ENCODE measurements around the gene EYS.

The EYS gene

DNA sequence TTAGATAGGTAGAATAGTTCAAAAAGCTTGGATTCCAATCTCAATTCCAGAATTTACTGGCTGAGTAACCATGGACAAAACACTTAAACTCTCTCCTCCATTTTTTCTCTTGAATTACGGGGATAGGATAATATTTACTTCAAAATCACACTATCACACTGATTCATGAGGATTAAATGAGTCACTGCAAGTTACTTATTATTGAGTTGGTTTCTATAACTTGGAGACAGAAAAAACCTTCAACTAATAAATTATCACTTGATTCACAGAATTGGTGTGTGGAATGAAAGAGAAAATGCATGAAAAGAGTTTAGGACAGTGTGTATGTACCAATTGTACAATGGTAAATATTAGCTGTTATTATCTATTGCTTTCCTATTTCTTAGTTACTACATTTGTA is 1486.2 kb downstream of the EYS start:
- Histone ChIP-seq H3K9me2 (replicated peaks; ENCODE audit: low read depth, low read length) (no peaks in the 10 kb centered on the region), H3K9me3 (ENCODE audit: insufficient read depth, low read depth, low read length) (no peaks in the 10 kb centered on the region), H3K4me2 (ENCODE audit: low read depth, low read length, poor library complexity, severe bottlenecking) (no peak overlapping the region), H3K4me3 (ENCODE audit: low read length, poor library complexity, severe bottlenecking) (no peak overlapping the region), H3K36me3 (ENCODE audit: insufficient read depth, low read length) (no peaks in the 10 kb centered on the region), H4K20me1 (ENCODE audit: insufficient read depth, low read length, poor library complexity, severe bottlenecking) (no peaks in the 10 kb centered on the region), H3K79me2 (ENCODE audit: insufficient read depth, low read length) (no peaks in the 10 kb centered on the region), H3K9ac (ENCODE audit: low read depth, low read length, poor library complexity, severe bottlenecking) (no peak overlapping the region), H3K4me1 (ENCODE audit: insufficient read depth, low read length, poor library complexity, severe bottlenecking) (no peaks in the 10 kb centered on the region), H3K27me3 (ENCODE audit: insufficient read depth, low read length, poor library complexity, severe bottlenecking) (no peaks in the 10 kb centered on the region), H3F3A (ENCODE audit: low read depth) (no peaks in the 10 kb centered on the region), H2AFZ (ENCODE audit: low read length) (no peak overlapping the region)
- no peak for TF ChIP-seq EZH2phosphoT487 (IDR thresholded peaks at IDR 0.05; ENCODE audit: borderline replicate concordance)
- TF ChIP-seq, protein P1, sequence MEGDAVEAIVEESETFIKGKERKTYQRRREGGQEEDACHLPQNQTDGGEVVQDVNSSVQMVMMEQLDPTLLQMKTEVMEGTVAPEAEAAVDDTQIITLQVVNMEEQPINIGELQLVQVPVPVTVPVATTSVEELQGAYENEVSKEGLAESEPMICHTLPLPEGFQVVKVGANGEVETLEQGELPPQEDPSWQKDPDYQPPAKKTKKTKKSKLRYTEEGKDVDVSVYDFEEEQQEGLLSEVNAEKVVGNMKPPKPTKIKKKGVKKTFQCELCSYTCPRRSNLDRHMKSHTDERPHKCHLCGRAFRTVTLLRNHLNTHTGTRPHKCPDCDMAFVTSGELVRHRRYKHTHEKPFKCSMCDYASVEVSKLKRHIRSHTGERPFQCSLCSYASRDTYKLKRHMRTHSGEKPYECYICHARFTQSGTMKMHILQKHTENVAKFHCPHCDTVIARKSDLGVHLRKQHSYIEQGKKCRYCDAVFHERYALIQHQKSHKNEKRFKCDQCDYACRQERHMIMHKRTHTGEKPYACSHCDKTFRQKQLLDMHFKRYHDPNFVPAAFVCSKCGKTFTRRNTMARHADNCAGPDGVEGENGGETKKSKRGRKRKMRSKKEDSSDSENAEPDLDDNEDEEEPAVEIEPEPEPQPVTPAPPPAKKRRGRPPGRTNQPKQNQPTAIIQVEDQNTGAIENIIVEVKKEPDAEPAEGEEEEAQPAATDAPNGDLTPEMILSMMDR (conservative IDR thresholded peaks at IDR 0.05; ENCODE audit: low read length), result no peak

DNA sequence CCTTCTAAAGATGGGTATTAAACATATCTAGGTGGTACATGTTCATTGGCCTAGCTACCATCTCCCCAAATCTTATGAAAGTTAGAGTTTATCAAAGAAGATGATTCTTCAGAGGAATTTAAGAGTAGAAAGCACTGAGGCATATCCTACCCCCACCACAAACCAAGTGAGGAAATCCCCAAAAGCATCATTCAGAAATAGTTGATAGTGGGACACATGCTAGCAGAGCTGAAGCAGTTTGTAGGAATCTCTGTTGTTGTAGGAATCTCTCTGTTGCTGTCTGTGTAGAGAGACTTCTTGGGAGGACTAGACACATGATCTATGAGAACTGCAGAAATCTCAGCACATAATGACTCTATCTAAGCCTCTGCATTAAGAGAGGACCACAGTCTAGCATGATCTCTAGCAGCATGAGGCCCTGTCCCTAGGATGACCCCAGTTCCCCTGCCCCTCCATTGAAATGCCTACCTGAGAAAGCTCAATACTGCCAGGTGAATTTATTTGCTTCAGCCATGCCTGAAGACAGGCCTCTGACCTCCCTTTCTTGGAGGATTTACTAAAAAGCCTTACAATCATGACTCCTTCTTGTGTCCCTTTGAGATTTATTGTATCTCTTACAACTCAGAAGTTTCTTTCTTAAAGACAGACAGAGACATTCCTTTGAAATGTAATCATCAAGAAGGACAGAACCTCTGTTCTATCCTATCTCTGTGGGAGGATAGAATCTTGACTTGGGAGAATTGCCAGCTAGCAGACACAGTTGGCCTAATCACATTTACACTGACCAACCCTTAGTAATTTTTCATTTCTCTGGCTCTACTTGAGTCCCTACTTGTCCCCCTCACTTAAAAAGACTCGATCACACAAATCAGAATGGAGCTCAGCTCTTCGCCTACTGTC is 1489.1 kb downstream of the EYS start:
- H3K79me2 ChIP-seq (ENCODE audit: insufficient read depth, low read length), result no peaks in the 10 kb centered on the region
- H3K27me3 ChIP-seq (ENCODE audit: insufficient read depth, low read length, poor library complexity, severe bottlenecking), result no peaks in the 10 kb centered on the region
- no peaks in the 10 kb centered on the region for H3K9me2 ChIP-seq (replicated peaks; ENCODE audit: low read depth, low read length)
- no peak overlapping the region for H3K9ac ChIP-seq (ENCODE audit: low read depth, low read length, poor library complexity, severe bottlenecking)
- H3K9me3 ChIP-seq (ENCODE audit: insufficient read depth, low read depth, low read length), result no peaks in the 10 kb centered on the region
- H3K4me3 ChIP-seq (ENCODE audit: low read length, poor library complexity, severe bottlenecking), result no peak overlapping the region
- H4K20me1 ChIP-seq (ENCODE audit: insufficient read depth, low read length, poor library complexity, severe bottlenecking), result no peaks in the 10 kb centered on the region
- H3K36me3 ChIP-seq (ENCODE audit: insufficient read depth, low read length), result no peaks in the 10 kb centered on the region
- H3K4me2 ChIP-seq (ENCODE audit: low read depth, low read length, poor library complexity, severe bottlenecking), result no peak overlapping the region
- H2AFZ ChIP-seq (ENCODE audit: low read length), result no peak overlapping the region
- no peaks in the 10 kb centered on the region for H3F3A ChIP-seq (ENCODE audit: low read depth)
- H3K4me1 ChIP-seq (ENCODE audit: insufficient read depth, low read length, poor library complexity, severe bottlenecking), result no peaks in the 10 kb centered on the region
- TF ChIP-seq, protein P1 (conservative IDR thresholded peaks at IDR 0.05; ENCODE audit: low read length), result no peak
- no peak for TF ChIP-seq EZH2phosphoT487 (IDR thresholded peaks at IDR 0.05; ENCODE audit: borderline replicate concordance)

DNA sequence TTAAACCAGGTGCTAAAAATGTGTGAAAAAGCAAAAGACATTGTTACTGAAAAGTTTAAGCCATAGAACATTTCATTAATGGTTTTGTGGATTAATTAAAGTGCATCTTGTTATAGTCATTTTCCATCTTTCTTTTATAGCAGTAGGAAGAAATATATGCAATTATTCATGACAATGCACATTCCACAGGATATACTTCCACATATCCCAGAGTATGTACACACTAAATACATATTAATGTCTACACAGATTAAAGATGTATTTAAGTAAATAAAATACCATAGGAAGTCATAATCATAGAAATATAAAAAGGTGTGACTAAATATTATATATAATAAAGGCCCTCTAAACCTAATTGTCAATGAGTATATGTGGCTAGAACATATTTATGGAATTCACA is 1492.7 kb downstream of the EYS start:
- no peak overlapping the region for H3K9ac ChIP-seq (ENCODE audit: low read depth, low read length, poor library complexity, severe bottlenecking)
- no peaks in the 10 kb centered on the region for H3K27me3 ChIP-seq (ENCODE audit: insufficient read depth, low read length, poor library complexity, severe bottlenecking)
- H3K9me2 ChIP-seq (replicated peaks; ENCODE audit: low read depth, low read length), result no peaks in the 10 kb centered on the region
- H3K4me1 ChIP-seq (ENCODE audit: insufficient read depth, low read length, poor library complexity, severe bottlenecking), result no peaks in the 10 kb centered on the region
- H4K20me1 ChIP-seq (ENCODE audit: insufficient read depth, low read length, poor library complexity, severe bottlenecking), result no peaks in the 10 kb centered on the region
- H3K36me3 ChIP-seq (ENCODE audit: insufficient read depth, low read length), result no peaks in the 10 kb centered on the region
- H3K79me2 ChIP-seq (ENCODE audit: insufficient read depth, low read length), result no peaks in the 10 kb centered on the region
- no peak overlapping the region for H2AFZ ChIP-seq (ENCODE audit: low read length)
- H3K4me2 ChIP-seq (ENCODE audit: low read depth, low read length, poor library complexity, severe bottlenecking), result no peak overlapping the region
- H3K4me3 ChIP-seq (ENCODE audit: low read length, poor library complexity, severe bottlenecking), result no peak overlapping the region
- TF ChIP-seq EZH2phosphoT487 (IDR thresholded peaks at IDR 0.05; ENCODE audit: borderline replicate concordance), result no peak
- TF ChIP-seq, protein P1 (conservative IDR thresholded peaks at IDR 0.05; ENCODE audit: low read length), result no peak
- no peaks in the 10 kb centered on the region for H3F3A ChIP-seq (ENCODE audit: low read depth)
- H3K9me3 ChIP-seq (ENCODE audit: insufficient read depth, low read depth, low read length), result no peaks in the 10 kb centered on the region

Measured in Loucy (cell line).